ENCODE data around the gene AP4M1.

AP4M1 gene

DNA sequence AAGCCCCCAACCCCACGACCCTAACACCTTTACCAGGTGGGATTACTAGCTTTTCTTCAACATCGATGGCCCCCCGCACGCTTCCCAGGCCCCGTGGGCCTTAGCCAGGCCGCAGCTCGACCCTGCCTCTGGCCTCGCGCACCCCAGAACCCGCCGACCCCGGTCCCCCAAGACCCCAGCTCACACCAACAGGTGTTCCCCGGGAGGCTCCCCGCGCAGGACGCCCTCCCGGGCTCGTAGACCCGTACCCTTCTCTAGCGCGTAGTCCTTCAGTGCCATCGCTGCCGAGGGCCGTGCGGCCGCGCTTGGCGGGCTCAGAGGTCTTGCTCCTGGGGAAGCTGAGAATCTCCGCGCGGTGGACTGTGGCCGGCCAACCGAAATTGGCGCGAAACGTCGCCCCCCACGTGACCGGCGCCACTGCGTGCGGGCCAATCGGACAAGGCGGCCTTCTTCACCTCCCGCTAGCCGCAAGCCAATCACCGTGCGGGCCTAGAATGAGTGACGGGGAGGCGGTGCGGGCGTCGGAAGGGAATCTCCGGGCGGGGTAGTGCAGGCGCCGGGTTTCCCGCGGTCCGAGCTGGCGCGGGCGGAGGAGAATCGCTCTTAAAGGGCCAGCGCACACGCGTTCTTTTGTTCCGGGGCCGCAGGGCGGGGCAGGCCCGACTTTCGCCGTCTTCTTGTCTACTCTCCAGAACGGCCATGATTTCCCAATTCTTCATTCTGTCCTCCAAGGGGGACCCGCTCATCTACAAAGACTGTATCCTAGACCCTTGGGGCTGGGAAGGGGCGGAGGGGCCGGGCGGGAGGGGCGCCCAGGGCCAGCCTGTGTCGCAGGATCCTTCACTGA is at the start of gene AP4M1, which contains the start of gene MCM7 (continued):
- TF ChIP-seq ZNF639 (tag by site-specific recombination; IDR thresholded peaks at IDR 0.05) = 0 out of 2 replicates have a peak, but pooled peaks have one; percentile 46
- no peak for TF ChIP-seq MYNN (tag by site-specific recombination; IDR thresholded peaks at IDR 0.05; ENCODE audit: borderline replicate concordance)
- no peak for TF ChIP-seq ZNF24 (tag by site-specific recombination; IDR thresholded peaks at IDR 0.05)
- TF ChIP-seq ZNF658 (tag by site-specific recombination; IDR thresholded peaks at IDR 0.05) = no peak
- no peak for TF ChIP-seq SETDB1 (IDR thresholded peaks at IDR 0.05; ENCODE audit: insufficient read length, low read length)
- no peak for TF ChIP-seq ZNF211 (tag by site-specific recombination; IDR thresholded peaks at IDR 0.05; ENCODE audit: low read depth)
- TF ChIP-seq ZNF776 (tag by site-specific recombination; IDR thresholded peaks at IDR 0.05; ENCODE audit: borderline replicate concordance) = 0 out of 2 replicates have a peak, but pooled peaks have one; percentile 8
- TF ChIP-seq AEBP2 (tag by site-specific recombination; IDR thresholded peaks at IDR 0.05; ENCODE audit: borderline replicate concordance) = no peak
- peak; percentile 98 for TF ChIP-seq SP2 (tag by site-specific recombination; IDR thresholded peaks at IDR 0.05)
- TF ChIP-seq WT1 (tag by site-specific recombination; IDR thresholded peaks at IDR 0.05) = peak; percentile 59; the same call in 1 of the 2 replicates
- TF ChIP-seq GLIS2 (tag by site-specific recombination; IDR thresholded peaks at IDR 0.05) = peak; percentile 55
- no peak for TF ChIP-seq ZNF530 (tag by site-specific recombination; IDR thresholded peaks at IDR 0.05; ENCODE audit: low read depth)
- TF ChIP-seq ZNF274 (IDR thresholded peaks at IDR 0.05; ENCODE audit: low read length) = no peak
- TF ChIP-seq ZNF274 (tag by site-specific recombination; IDR thresholded peaks at IDR 0.05; ENCODE audit: borderline replicate concordance) = no peak
- TF ChIP-seq ZNF488 (tag by site-specific recombination; IDR thresholded peaks at IDR 0.05) = no peak
- no peak for TF ChIP-seq ZNF830 (tag by site-specific recombination; IDR thresholded peaks at IDR 0.05; ENCODE audit: low read depth)
- 0 out of 2 replicates have a peak, but pooled peaks have one; percentile 18 for TF ChIP-seq REPIN1 (tag by site-specific recombination; IDR thresholded peaks at IDR 0.05; ENCODE audit: low read depth)
- no peak for TF ChIP-seq ZNF335 (tag by site-specific recombination; conservative IDR thresholded peaks at IDR 0.05)
- no peak for TF ChIP-seq ZNF112 (tag by site-specific recombination; IDR thresholded peaks at IDR 0.05)
- TF ChIP-seq ZNF302 (tag by site-specific recombination; IDR thresholded peaks at IDR 0.05; ENCODE audit: low read depth) = no peak
- TF ChIP-seq ZNF596 (tag by site-specific recombination; IDR thresholded peaks at IDR 0.05) = no peak
- TF ChIP-seq ZNF138 (tag by site-specific recombination; IDR thresholded peaks at IDR 0.05; ENCODE audit: borderline replicate concordance) = no peak
- TF ChIP-seq KLF16 (tag by site-specific recombination; IDR thresholded peaks at IDR 0.05) = no peak
- peak; percentile 85; the same call in 1 of the 2 replicates for TF ChIP-seq ZSCAN23 (tag by site-specific recombination; IDR thresholded peaks at IDR 0.05)
- peak; percentile 7; the same call in 1 of the 2 replicates for TF ChIP-seq KLF1 (tag by site-specific recombination; IDR thresholded peaks at IDR 0.05)
- TF ChIP-seq ZNF16 (tag by site-specific recombination; IDR thresholded peaks at IDR 0.05; ENCODE audit: low read depth) = no peak
- TF ChIP-seq ZSCAN30 (tag by site-specific recombination; IDR thresholded peaks at IDR 0.05) = peak; percentile 33; the same call in 1 of the 2 replicates
- TF ChIP-seq, protein P1, sequence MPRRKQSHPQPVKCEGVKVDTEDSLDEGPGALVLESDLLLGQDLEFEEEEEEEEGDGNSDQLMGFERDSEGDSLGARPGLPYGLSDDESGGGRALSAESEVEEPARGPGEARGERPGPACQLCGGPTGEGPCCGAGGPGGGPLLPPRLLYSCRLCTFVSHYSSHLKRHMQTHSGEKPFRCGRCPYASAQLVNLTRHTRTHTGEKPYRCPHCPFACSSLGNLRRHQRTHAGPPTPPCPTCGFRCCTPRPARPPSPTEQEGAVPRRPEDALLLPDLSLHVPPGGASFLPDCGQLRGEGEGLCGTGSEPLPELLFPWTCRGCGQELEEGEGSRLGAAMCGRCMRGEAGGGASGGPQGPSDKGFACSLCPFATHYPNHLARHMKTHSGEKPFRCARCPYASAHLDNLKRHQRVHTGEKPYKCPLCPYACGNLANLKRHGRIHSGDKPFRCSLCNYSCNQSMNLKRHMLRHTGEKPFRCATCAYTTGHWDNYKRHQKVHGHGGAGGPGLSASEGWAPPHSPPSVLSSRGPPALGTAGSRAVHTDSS (tag by site-specific recombination; IDR thresholded peaks at IDR 0.05) = no peak; the same call in 1 of the 2 replicates
- no peak for TF ChIP-seq ZNF768 (tag by site-specific recombination; IDR thresholded peaks at IDR 0.05)
- no peak for TF ChIP-seq ZNF37A (tag by site-specific recombination; IDR thresholded peaks at IDR 0.05)
- no peak for TF ChIP-seq ZNF311 (tag by site-specific recombination; IDR thresholded peaks at IDR 0.05; ENCODE audit: borderline replicate concordance)
- TF ChIP-seq, protein P2, sequence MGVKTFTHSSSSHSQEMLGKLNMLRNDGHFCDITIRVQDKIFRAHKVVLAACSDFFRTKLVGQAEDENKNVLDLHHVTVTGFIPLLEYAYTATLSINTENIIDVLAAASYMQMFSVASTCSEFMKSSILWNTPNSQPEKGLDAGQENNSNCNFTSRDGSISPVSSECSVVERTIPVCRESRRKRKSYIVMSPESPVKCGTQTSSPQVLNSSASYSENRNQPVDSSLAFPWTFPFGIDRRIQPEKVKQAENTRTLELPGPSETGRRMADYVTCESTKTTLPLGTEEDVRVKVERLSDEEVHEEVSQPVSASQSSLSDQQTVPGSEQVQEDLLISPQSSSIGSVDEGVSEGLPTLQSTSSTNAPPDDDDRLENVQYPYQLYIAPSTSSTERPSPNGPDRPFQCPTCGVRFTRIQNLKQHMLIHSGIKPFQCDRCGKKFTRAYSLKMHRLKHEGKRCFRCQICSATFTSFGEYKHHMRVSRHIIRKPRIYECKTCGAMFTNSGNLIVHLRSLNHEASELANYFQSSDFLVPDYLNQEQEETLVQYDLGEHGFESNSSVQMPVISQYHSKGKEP (tag by site-specific recombination; IDR thresholded peaks at IDR 0.05) = no peak
- TF ChIP-seq ZNF560 (tag by site-specific recombination; IDR thresholded peaks at IDR 0.05; ENCODE audit: borderline replicate concordance) = no peak
- 0 out of 2 replicates have a peak, but pooled peaks have one; percentile 23 for TF ChIP-seq ZBTB21 (tag by site-specific recombination; IDR thresholded peaks at IDR 0.05)
